HEK293 (cell line): ENCODE results near the gene ACAP3.

Experiments used
- CTCF ChIA-PET: fragments of 350-600 bp; formaldehyde crosslinking; extraction: SDS; loops from one replicate; lab custom pipeline; 2021; ENCODE audit warnings: antibody characterized with exemption; lab: Yijun Ruan, JAX
- POLR2A ChIA-PET: fragments of 300-600 bp; formaldehyde crosslinking; extraction: SDS; loops from one replicate; lab custom pipeline; 2020; ENCODE audit warnings: antibody characterized with exemption, inconsistent platforms; lab: Yijun Ruan, JAX
- H3K27ac ChIP-seq: fragments of 200-500 bp; sonication (Bioruptor generic); 2 replicates; pipeline ENCODE4 v1.5.1; 2014; ENCODE audit warnings: low read depth, low read length, control low read depth, inconsistent platforms; ENCODE audit errors: extremely low read depth
- H3K36me3 ChIP-seq, 2 experiments: fragments of 200-500 bp in 1 of 2; sonication (Bioruptor generic) in 1 of 2; 1 replicate in 1 of 2; 2 replicates in 1 of 2; pipeline ENCODE4 v1.5.1; 2014 to 2017; ENCODE audit warnings: inconsistent platforms in 2 of 2, low read length in 2 of 2; ENCODE audit not compliant: control insufficient read depth in 2 of 2, insufficient read depth in 1 of 2
- H3K4me1 ChIP-seq: fragments of 200-500 bp; sonication (Bioruptor generic); 2 replicates; pipeline ENCODE4 v1.5.1; 2014; ENCODE audit warnings: mild to moderate bottlenecking, low read length, inconsistent platforms; ENCODE audit not compliant: control insufficient read depth, insufficient read depth
- H3K4me3 ChIP-seq: 2 replicates; pipeline ENCODE4 v1.5.1; 2011; ENCODE audit warnings: low read depth, mild to moderate bottlenecking, control low read depth, low read length, moderate library complexity
- H3K9me3 ChIP-seq: fragments of 200-500 bp; sonication (Bioruptor generic); 2 replicates; pipeline ENCODE4 v1.5.1; 2014; ENCODE audit warnings: low read depth, low read length, inconsistent platforms; ENCODE audit not compliant: control insufficient read depth, insufficient read depth
- BCL11A ChIP-seq: fragments of 450-650 bp; formaldehyde crosslinking; IDR thresholded peaks from 2 replicates; pipeline ENCODE4 v1.5.1; 2016; ENCODE audit warnings: low read depth, missing biosample characterization, missing genetic modification characterization
- EGR2 ChIP-seq: fragments of 450-650 bp; formaldehyde crosslinking; IDR thresholded peaks from 2 replicates; pipeline ENCODE4 v1.5.1; 2016; ENCODE audit warnings: low read depth, missing biosample characterization, missing genetic modification characterization
- MEIS1 ChIP-seq: sonication (generic); formaldehyde crosslinking; IDR thresholded peaks from 2 replicates; pipeline ENCODE4 v1.8.1; 2022; ENCODE audit warnings: missing genetic modification reagents, mild to moderate bottlenecking, borderline replicate concordance
- SP2 ChIP-seq: fragments of 450-650 bp; formaldehyde crosslinking; IDR thresholded peaks from 2 replicates; pipeline ENCODE4 v1.5.1; 2016; ENCODE audit warnings: missing biosample characterization, missing genetic modification characterization
- ZBTB20 ChIP-seq: fragments of 450-650 bp; formaldehyde crosslinking; IDR thresholded peaks from 2 replicates; pipeline ENCODE4 v1.5.1; 2016; ENCODE audit warnings: missing biosample characterization, missing genetic modification characterization
- ZBTB8A ChIP-seq: fragments of 450-650 bp; formaldehyde crosslinking; IDR thresholded peaks from 2 replicates; pipeline ENCODE4 v1.5.1; 2016; ENCODE audit warnings: missing biosample characterization, missing genetic modification characterization
- ZNF174 ChIP-seq: fragments of 450-650 bp; formaldehyde crosslinking; IDR thresholded peaks from 2 replicates; pipeline ENCODE4 v1.5.0; 2017; ENCODE audit warnings: missing biosample characterization, mild to moderate bottlenecking, missing genetic modification characterization
- ZNF221 ChIP-seq: fragments of 450-650 bp; formaldehyde crosslinking; IDR thresholded peaks from 2 replicates; pipeline ENCODE4 v1.5.1; 2017; ENCODE audit warnings: missing biosample characterization, missing genetic modification characterization, borderline replicate concordance
- ZNF37A ChIP-seq: fragments of 450-650 bp; IDR thresholded peaks from 2 replicates; pipeline ENCODE4 v1.5.1; 2018; ENCODE audit warnings: missing biosample characterization, missing genetic modification characterization
- ZNF501 ChIP-seq: fragments of 450-650 bp; formaldehyde crosslinking; IDR thresholded peaks from 2 replicates; pipeline ENCODE4 v1.5.1; 2016; ENCODE audit warnings: missing biosample characterization, missing genetic modification characterization
- ZNF548 ChIP-seq: fragments of 450-650 bp; formaldehyde crosslinking; IDR thresholded peaks from 2 replicates; pipeline ENCODE4 v1.5.1; 2016; ENCODE audit warnings: missing biosample characterization, missing genetic modification characterization
- ZNF560 ChIP-seq: fragments of 450-650 bp; formaldehyde crosslinking; IDR thresholded peaks from 2 replicates; pipeline ENCODE4 v1.5.1; 2017; ENCODE audit warnings: missing biosample characterization, missing genetic modification characterization, borderline replicate concordance
- ZNF561 ChIP-seq: fragments of 450-650 bp; IDR thresholded peaks from 2 replicates; pipeline ENCODE4 v1.5.1; 2018; ENCODE audit warnings: missing biosample characterization, missing genetic modification characterization, borderline replicate concordance
- ZNF600 ChIP-seq: fragments of 450-650 bp; formaldehyde crosslinking; IDR thresholded peaks from 2 replicates; pipeline ENCODE4 v1.5.1; 2016; ENCODE audit warnings: missing biosample characterization, missing genetic modification characterization
- ZNF624 ChIP-seq: fragments of 450-650 bp; formaldehyde crosslinking; IDR thresholded peaks from 2 replicates; pipeline ENCODE4 v1.5.1; 2017; ENCODE audit warnings: missing biosample characterization, missing genetic modification characterization
- ZNF626 ChIP-seq: fragments of 450-650 bp; sonication (Bioruptor Pico); formaldehyde crosslinking; IDR thresholded peaks from 2 replicates; pipeline ENCODE4 v1.5.1; 2018; ENCODE audit warnings: missing biosample characterization, missing genetic modification characterization, inconsistent platforms
- ZNF660 ChIP-seq: fragments of 450-650 bp; IDR thresholded peaks from 2 replicates; pipeline ENCODE4 v1.5.1; 2018; ENCODE audit warnings: missing biosample characterization, mild to moderate bottlenecking, missing genetic modification characterization
- ZNF768 ChIP-seq: fragments of 450-650 bp; formaldehyde crosslinking; IDR thresholded peaks from 2 replicates; pipeline ENCODE4 v1.5.1; 2018; ENCODE audit warnings: missing biosample characterization, mild to moderate bottlenecking, missing genetic modification characterization
- TF ChIP-seq, protein P1 (sequence below): sonication (generic); formaldehyde crosslinking; IDR thresholded peaks from 2 replicates; pipeline ENCODE4 v1.8.1; 2022; ENCODE audit warnings: mild to moderate bottlenecking, moderate library complexity, missing genetic modification reagents
- TF ChIP-seq, protein P2 (sequence below): fragments of 450-650 bp; formaldehyde crosslinking; IDR thresholded peaks from 2 replicates; pipeline ENCODE4 v1.5.1; 2016; ENCODE audit warnings: missing biosample characterization, missing genetic modification characterization, borderline replicate concordance
- TF ChIP-seq, protein P3 (sequence below): fragments of 450-650 bp; formaldehyde crosslinking; IDR thresholded peaks from 2 replicates; pipeline ENCODE4 v1.5.1; 2017; ENCODE audit warnings: missing biosample characterization, missing genetic modification characterization
- TF ChIP-seq, protein P4 (sequence below): fragments of 450-650 bp; formaldehyde crosslinking; IDR thresholded peaks from 2 replicates; pipeline ENCODE4; 2016; ENCODE audit warnings: missing biosample characterization, missing genetic modification characterization
- TF ChIP-seq, protein P5 (sequence below): fragments of 450-650 bp; formaldehyde crosslinking; IDR thresholded peaks from 2 replicates; pipeline ENCODE4 v1.5.1; 2016; ENCODE audit warnings: missing biosample characterization, missing genetic modification characterization
- TF ChIP-seq, protein P6 (sequence below): fragments of 450-650 bp; formaldehyde crosslinking; IDR thresholded peaks from 2 replicates; pipeline ENCODE4 v1.5.1; 2017; ENCODE audit warnings: missing biosample characterization, missing genetic modification characterization

Gene ACAP3

DNA sequence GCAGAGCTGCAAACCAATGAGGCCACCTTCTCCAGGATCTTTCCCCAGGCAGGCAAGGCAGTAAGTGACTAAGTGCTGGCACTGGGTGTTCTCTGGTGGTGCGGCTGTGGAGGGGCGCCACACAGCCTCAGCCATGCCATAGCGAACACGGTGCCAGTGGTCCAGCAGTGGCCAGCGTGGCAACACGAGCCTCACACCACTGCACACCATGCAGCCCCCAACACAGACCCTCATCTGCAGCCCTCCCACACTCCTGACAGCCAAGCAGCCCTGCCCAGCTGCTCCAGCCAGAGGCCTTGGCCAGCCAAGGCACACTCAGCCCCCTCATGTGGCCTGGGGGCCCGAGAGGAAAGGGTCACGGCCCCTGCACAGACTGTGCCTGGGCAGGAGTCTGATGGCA lies 13.7 kb upstream of the ACAP3 start:
- Histone ChIP-seq H3K36me3 (peaks cover 14 to 54% of the 10 kb centered on the region in 2 experiments), H3K4me3 (no peak overlapping the region), H3K27ac (no peak overlapping the region), H3K4me1 (peaks cover 24% of the 10 kb centered on the region), H3K9me3 (no peaks in the 10 kb centered on the region)
- TF ChIP-seq ZNF624 (tag by site-specific recombination) (no peak), BCL11A (0 out of 2 replicates have a peak, but pooled peaks have one; percentile 3)
- TF ChIP-seq, all 188 proteins: peak for 1
- CTCF ChIA-PET = interaction anchor here (0.6 kb wide), 1 partner anchor 203 kb away, joined by 4 read pairs; no protein-coding TSS in a partner anchor
- POLR2A ChIA-PET = no interaction called here

DNA sequence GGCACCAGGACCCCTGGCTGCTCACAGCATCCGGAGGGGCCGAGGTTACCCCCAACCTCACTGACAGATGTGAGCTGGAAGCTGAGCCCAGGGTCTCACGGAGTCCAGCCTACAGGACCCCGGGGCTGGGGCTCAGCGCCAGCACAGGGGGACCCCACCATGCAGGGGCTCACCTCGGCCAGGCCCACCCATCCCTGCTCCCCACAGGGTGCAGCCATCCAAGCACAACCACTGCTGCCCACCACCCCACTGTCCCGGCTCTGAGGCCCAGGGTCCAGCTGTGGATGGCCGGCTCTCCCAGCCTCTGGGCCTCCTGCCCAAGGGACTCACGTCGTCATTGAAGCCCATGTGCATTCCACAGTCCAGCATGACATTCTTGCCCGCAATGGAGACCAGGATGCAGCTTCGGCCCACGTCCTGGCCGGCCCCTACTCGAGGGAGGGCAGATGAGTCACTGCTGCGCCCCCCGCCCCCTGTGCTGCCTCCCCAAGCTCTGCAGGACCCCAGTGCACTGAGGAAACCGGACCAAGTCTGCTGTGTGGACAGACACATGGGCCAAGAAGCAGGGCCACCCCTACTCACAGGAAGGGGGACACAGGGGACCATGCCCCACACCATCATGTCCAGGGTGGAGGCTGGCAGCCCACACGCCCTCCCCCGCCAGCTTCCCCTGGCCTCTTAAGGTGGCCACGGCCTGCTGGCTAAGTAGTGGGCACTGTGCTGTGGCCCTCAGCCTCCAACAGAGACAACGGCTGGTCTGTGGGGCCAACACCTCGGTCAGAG lies 13.1 kb upstream of the ACAP3 start:
- POLR2A ChIA-PET = no interaction called here
- CTCF ChIA-PET = interaction anchor here (0.6 kb wide), 1 partner anchor 202 kb away, joined by 4 read pairs; no protein-coding TSS in a partner anchor
- H3K4me3 ChIP-seq = no peak overlapping the region
- H3K9me3 ChIP-seq = no peaks in the 10 kb centered on the region
- H3K27ac ChIP-seq = no peak overlapping the region
- H3K36me3 ChIP-seq = peaks cover 20 to 57% of the 10 kb centered on the region in 2 experiments
- H3K4me1 ChIP-seq = peaks cover 24% of the 10 kb centered on the region
- TF ChIP-seq ZNF626 (tag by site-specific recombination) (no peak), ZNF37A (tag by site-specific recombination) (no peak), ZNF600 (tag by site-specific recombination) (no peak), ZNF560 (no peak), ZBTB20 (no peak), MEIS1 (CRISPR knock-in tag) (no peak), ZNF221 (tag by site-specific recombination) (no peak), EGR2 (tag by site-specific recombination) (peak; percentile 12; the same call in 1 of the 2 replicates), ZNF548 (tag by site-specific recombination) (no peak), SP2 (tag by site-specific recombination) (no peak), ZNF768 (tag by site-specific recombination) (no peak), ZNF174 (tag by site-specific recombination) (no peak), ZNF561 (tag by site-specific recombination) (no peak), BCL11A (0 out of 2 replicates have a peak, but pooled peaks have one; percentile 6), ZNF501 (tag by site-specific recombination) (no peak), ZNF660 (tag by site-specific recombination) (no peak), ZBTB8A (tag by site-specific recombination) (no peak)
- TF ChIP-seq, protein P1, sequence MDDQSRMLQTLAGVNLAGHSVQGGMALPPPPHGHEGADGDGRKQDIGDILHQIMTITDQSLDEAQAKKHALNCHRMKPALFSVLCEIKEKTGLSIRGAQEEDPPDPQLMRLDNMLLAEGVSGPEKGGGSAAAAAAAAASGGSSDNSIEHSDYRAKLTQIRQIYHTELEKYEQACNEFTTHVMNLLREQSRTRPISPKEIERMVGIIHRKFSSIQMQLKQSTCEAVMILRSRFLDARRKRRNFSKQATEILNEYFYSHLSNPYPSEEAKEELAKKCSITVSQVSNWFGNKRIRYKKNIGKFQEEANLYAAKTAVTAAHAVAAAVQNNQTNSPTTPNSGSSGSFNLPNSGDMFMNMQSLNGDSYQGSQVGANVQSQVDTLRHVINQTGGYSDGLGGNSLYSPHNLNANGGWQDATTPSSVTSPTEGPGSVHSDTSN (CRISPR knock-in tag) = no peak
- TF ChIP-seq, protein P2, sequence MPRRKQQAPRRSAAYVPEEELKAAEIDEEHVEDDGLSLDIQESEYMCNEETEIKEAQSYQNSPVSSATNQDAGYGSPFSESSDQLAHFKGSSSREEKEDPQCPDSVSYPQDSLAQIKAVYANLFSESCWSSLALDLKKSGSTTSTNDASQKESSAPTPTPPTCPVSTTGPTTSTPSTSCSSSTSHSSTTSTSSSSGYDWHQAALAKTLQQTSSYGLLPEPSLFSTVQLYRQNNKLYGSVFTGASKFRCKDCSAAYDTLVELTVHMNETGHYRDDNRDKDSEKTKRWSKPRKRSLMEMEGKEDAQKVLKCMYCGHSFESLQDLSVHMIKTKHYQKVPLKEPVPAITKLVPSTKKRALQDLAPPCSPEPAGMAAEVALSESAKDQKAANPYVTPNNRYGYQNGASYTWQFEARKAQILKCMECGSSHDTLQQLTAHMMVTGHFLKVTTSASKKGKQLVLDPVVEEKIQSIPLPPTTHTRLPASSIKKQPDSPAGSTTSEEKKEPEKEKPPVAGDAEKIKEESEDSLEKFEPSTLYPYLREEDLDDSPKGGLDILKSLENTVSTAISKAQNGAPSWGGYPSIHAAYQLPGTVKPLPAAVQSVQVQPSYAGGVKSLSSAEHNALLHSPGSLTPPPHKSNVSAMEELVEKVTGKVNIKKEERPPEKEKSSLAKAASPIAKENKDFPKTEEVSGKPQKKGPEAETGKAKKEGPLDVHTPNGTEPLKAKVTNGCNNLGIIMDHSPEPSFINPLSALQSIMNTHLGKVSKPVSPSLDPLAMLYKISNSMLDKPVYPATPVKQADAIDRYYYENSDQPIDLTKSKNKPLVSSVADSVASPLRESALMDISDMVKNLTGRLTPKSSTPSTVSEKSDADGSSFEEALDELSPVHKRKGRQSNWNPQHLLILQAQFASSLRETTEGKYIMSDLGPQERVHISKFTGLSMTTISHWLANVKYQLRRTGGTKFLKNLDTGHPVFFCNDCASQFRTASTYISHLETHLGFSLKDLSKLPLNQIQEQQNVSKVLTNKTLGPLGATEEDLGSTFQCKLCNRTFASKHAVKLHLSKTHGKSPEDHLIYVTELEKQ = no peak
- TF ChIP-seq, protein P3, sequence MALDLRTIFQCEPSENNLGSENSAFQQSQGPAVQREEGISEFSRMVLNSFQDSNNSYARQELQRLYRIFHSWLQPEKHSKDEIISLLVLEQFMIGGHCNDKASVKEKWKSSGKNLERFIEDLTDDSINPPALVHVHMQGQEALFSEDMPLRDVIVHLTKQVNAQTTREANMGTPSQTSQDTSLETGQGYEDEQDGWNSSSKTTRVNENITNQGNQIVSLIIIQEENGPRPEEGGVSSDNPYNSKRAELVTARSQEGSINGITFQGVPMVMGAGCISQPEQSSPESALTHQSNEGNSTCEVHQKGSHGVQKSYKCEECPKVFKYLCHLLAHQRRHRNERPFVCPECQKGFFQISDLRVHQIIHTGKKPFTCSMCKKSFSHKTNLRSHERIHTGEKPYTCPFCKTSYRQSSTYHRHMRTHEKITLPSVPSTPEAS (tag by site-specific recombination) = no peak
- TF ChIP-seq, protein P4, sequence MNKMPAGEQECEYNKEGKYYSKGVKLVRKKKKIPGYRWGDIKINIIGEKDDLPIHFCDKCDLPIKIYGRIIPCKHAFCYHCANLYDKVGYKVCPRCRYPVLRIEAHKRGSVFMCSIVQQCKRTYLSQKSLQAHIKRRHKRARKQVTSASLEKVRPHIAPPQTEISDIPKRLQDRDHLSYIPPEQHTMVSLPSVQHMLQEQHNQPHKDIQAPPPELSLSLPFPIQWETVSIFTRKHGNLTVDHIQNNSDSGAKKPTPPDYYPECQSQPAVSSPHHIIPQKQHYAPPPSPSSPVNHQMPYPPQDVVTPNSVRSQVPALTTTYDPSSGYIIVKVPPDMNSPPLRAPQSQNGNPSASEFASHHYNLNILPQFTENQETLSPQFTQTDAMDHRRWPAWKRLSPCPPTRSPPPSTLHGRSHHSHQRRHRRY (tag by site-specific recombination) = no peak
- TF ChIP-seq, protein P5, sequence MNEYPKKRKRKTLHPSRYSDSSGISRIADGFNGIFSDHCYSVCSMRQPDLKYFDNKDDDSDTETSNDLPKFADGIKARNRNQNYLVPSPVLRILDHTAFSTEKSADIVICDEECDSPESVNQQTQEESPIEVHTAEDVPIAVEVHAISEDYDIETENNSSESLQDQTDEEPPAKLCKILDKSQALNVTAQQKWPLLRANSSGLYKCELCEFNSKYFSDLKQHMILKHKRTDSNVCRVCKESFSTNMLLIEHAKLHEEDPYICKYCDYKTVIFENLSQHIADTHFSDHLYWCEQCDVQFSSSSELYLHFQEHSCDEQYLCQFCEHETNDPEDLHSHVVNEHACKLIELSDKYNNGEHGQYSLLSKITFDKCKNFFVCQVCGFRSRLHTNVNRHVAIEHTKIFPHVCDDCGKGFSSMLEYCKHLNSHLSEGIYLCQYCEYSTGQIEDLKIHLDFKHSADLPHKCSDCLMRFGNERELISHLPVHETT (tag by site-specific recombination) = no peak
- TF ChIP-seq, protein P6, sequence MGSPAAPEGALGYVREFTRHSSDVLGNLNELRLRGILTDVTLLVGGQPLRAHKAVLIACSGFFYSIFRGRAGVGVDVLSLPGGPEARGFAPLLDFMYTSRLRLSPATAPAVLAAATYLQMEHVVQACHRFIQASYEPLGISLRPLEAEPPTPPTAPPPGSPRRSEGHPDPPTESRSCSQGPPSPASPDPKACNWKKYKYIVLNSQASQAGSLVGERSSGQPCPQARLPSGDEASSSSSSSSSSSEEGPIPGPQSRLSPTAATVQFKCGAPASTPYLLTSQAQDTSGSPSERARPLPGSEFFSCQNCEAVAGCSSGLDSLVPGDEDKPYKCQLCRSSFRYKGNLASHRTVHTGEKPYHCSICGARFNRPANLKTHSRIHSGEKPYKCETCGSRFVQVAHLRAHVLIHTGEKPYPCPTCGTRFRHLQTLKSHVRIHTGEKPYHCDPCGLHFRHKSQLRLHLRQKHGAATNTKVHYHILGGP (tag by site-specific recombination) = no peak
